GM23338 (cell line): ENCODE results near the gene CCDC92. TPM values are rescaled to one million over a fixed set of nuclear protein-coding genes. Genes with fewer than 3 reads are reported as not detected.

Experiments used
- ATAC-seq: fragments of 200-7000 bp; cut with Tn5 transposase; 3 replicates; pipeline ENCODE4 v1.9.1; 2020
- DNase-seq: peaks from one replicate; pipeline ENCODE4 v3.0.0-alpha.2; 2015; ENCODE audit warnings: low spot score
- H2AFZ ChIP-seq: fragments of 200-600 bp; sonication (generic); 2 replicates; pipeline ENCODE4 v1.8.0; 2016; ENCODE audit warnings: antibody characterized with exemption, mild to moderate bottlenecking, moderate library complexity
- H3F3A ChIP-seq: fragments of 200-600 bp; sonication (generic); replicated peaks from 2 replicates; pipeline ENCODE4 v1.8.0; 2017; ENCODE audit warnings: antibody characterized with exemption, mixed run types, low read depth
- H3K27ac ChIP-seq: fragments of 200-600 bp; sonication (generic); 2 replicates; pipeline ENCODE4 v1.6.1; 2016; ENCODE audit warnings: low read depth
- H3K27me3 ChIP-seq: fragments of 200-600 bp; sonication (generic); 2 replicates; pipeline ENCODE4 v1.8.0; 2016; ENCODE audit warnings: mild to moderate bottlenecking, mixed run types, moderate library complexity; ENCODE audit not compliant: insufficient read depth
- H3K36me3 ChIP-seq: fragments of 200-600 bp; sonication (generic); 2 replicates; pipeline ENCODE4 v1.8.0; 2016; ENCODE audit warnings: mild to moderate bottlenecking; ENCODE audit not compliant: insufficient read depth
- H3K4me1 ChIP-seq: fragments of 200-600 bp; sonication (generic); 2 replicates; pipeline ENCODE4 v1.8.0; 2016; ENCODE audit warnings: mild to moderate bottlenecking, moderate library complexity; ENCODE audit not compliant: insufficient read depth
- H3K4me2 ChIP-seq: fragments of 200-600 bp; sonication (generic); 2 replicates; pipeline ENCODE4 v1.7.1; 2017; ENCODE audit warnings: mixed run types
- H3K4me3 ChIP-seq: fragments of 200-600 bp; sonication (generic); 2 replicates; pipeline ENCODE4 v1.6.1; 2016; ENCODE audit warnings: mixed run types
- H3K79me2 ChIP-seq: fragments of 200-600 bp; sonication (generic); replicated peaks from 2 replicates; pipeline ENCODE4 v1.8.0; 2017; ENCODE audit warnings: mild to moderate bottlenecking; ENCODE audit not compliant: insufficient read depth
- H3K9me2 ChIP-seq: fragments of 200-600 bp; sonication (generic); 2 replicates; pipeline ENCODE4 v1.8.0; 2017; ENCODE audit not compliant: insufficient read depth
- H4K20me1 ChIP-seq: fragments of 200-600 bp; sonication (generic); replicated peaks from 2 replicates; pipeline ENCODE4 v1.8.0; 2017; ENCODE audit warnings: mild to moderate bottlenecking; ENCODE audit not compliant: insufficient read depth
- H3K27ac Mint-ChIP-seq: 2 replicates; pipeline ENCODE4 v1.8.0; 2020; ENCODE audit warnings: inconsistent platforms, mild to moderate bottlenecking, moderate library complexity, mixed read lengths
- H3K27me3 Mint-ChIP-seq: 3 replicates; pipeline ENCODE4 v1.8.0; 2022; ENCODE audit warnings: low read depth, mild to moderate bottlenecking, moderate library complexity, mixed read lengths, inconsistent platforms; ENCODE audit not compliant: insufficient read depth, poor library complexity
- H3K36me3 Mint-ChIP-seq: 3 replicates; pipeline ENCODE4 v1.8.0; 2021; ENCODE audit warnings: low read depth, mild to moderate bottlenecking, inconsistent platforms, moderate library complexity, mixed read lengths
- H3K4me1 Mint-ChIP-seq: 3 replicates; pipeline ENCODE4 v1.8.0; 2020; ENCODE audit warnings: mild to moderate bottlenecking, inconsistent platforms, mixed read lengths
- H3K4me3 Mint-ChIP-seq: 3 replicates; pipeline ENCODE4 v1.8.0; 2021; ENCODE audit warnings: moderate library complexity, mild to moderate bottlenecking, inconsistent platforms, mixed read lengths
- H3K9me3 Mint-ChIP-seq: 3 replicates; pipeline ENCODE4 v1.8.0; 2020; ENCODE audit warnings: moderate library complexity, mild to moderate bottlenecking, inconsistent platforms, mixed read lengths
- CTCF ChIP-seq, 2 experiments: fragments of 200-600 bp in 1 of 2; sonication (generic) in 1 of 2; conservative IDR thresholded peaks; 2 replicates each; pipeline versions ENCODE4 v1.5.1 to v1.6.1; 2016 to 2017; ENCODE audit warnings: antibody characterized with exemption in 2 of 2, low read depth in 2 of 2, mild to moderate bottlenecking in 2 of 2, moderate library complexity in 1 of 2
- ETS1 ChIP-seq: IDR thresholded peaks from 2 replicates; pipeline ENCODE4 v1.6.1; 2016; ENCODE audit warnings: antibody characterized with exemption
- EZH2 ChIP-seq: fragments of 200-600 bp; sonication (generic); IDR thresholded peaks from one replicate; pipeline ENCODE4 v1.8.0; 2017; ENCODE audit warnings: antibody characterized with exemption, mild to moderate bottlenecking, low read depth; ENCODE audit not compliant: unreplicated experiment
- EZH2phosphoT487 ChIP-seq: fragments of 200-600 bp; sonication (generic); IDR thresholded peaks from one replicate; pipeline ENCODE4 v1.8.1; 2018; ENCODE audit warnings: antibody characterized with exemption; ENCODE audit not compliant: unreplicated experiment
- JUNB ChIP-seq: IDR thresholded peaks from one replicate; pipeline ENCODE4 v1.6.1; 2016; ENCODE audit warnings: antibody characterized with exemption; ENCODE audit not compliant: unreplicated experiment
- NANOG ChIP-seq: IDR thresholded peaks from 2 replicates; pipeline ENCODE4 v1.6.1; 2016; ENCODE audit warnings: antibody characterized with exemption, borderline replicate concordance
- POLR2AphosphoS5 ChIP-seq: IDR thresholded peaks from 2 replicates; pipeline ENCODE4 v1.6.1; 2016; ENCODE audit warnings: antibody characterized with exemption, low read depth
- STAT1 ChIP-seq: IDR thresholded peaks from one replicate; pipeline ENCODE4 v1.6.1; 2016; ENCODE audit warnings: antibody characterized with exemption; ENCODE audit not compliant: unreplicated experiment
- ZNF114 ChIP-seq: fragments of 250-450 bp; sonication (Bioruptor Pico); IDR thresholded peaks from 2 replicates; pipeline ENCODE4 v1.5.0; 2020; ENCODE audit warnings: mild to moderate bottlenecking, moderate library complexity
- ZNF331 ChIP-seq: fragments of 250-450 bp; sonication (Bioruptor Pico); IDR thresholded peaks from 2 replicates; pipeline ENCODE4 v1.5.0; 2020; ENCODE audit warnings: low read depth, mild to moderate bottlenecking, moderate library complexity
- ZNF462 ChIP-seq: fragments of 250-450 bp; sonication (Bioruptor Pico); IDR thresholded peaks from 2 replicates; pipeline ENCODE4 v1.5.0; 2020; ENCODE audit warnings: mild to moderate bottlenecking, moderate library complexity
- polyA plus RNA-seq: library from polyadenylated mRNA; unstranded; fragments of >200 nt; fragmentation: Nextera tagmentation; extraction: Ambion mirVana; gene quantifications from 2 replicates; pipeline ENCODE4 v1.2.1, GENCODE V29; 2016
- total RNA-seq: library from RNA; depleted of rRNA; stranded (reverse); fragments of >200 nt; shearing (Covaris generic); gene quantifications from 2 replicates; pipeline ENCODE4 v1.2.3, GENCODE V29; 2014
- TF ChIP-seq, protein P1 (sequence below): IDR thresholded peaks from one replicate; pipeline ENCODE4 v1.6.1; 2018; ENCODE audit warnings: antibody characterized with exemption; ENCODE audit not compliant: unreplicated experiment

CCDC92 gene
- total and polyA plus RNA-seq, 2 experiments from 2014 or later, result 0.08 to 0.31 TPM

DNA sequence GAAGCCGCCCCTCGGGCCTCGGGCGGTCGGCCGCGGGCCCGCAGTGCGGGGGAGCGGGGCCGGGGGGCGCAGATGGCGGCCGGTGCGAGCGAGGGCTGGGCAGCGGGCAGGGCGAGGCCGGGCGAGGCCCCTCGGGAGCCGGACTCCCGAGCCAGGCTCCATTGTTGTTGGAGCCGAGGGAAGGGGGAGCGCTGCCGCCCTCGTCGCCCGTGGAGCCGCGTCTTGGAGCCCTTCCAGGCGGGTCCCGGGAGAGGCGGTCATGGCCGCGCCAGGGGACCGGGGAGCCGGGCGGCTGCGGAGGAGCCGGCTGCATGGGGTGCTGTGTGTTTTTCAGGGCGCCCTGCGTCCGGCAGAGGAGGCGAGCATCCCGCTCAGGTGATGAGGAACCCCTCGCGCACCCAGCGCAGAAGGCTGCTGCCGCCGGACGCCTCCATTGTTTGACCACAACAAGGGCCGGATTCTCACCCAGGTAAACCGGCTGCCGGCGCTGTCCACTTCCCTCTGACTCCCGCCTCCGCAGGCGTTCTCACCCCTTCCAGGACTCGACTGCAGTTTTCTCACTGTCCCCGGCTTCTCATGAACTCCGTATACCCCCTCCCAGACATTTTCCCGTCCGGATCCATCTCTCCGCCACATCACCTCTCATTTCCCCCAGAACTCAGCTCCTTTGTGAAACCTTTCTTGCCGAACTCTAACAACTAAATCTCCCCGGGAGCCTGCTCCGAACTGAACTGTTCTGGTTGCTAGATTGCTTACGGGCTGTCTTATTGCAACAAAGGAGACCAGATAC, 1.1 kb upstream of the CCDC92 start:
- DNase-seq (peak; percentile 70), ATAC-seq (peak; percentile 26)
- H3K36me3 ChIP-seq, result no peaks in the 10 kb centered on the region
- no peak overlapping the region for H3K27ac ChIP-seq
- no peaks in the 10 kb centered on the region for H3K9me3 Mint-ChIP-seq
- peaks cover 16% of the 10 kb centered on the region for H3F3A ChIP-seq
- peaks cover 14% of the 10 kb centered on the region for H3K4me1 ChIP-seq
- TF ChIP-seq NANOG (no peak), ETS1 (no peak), EZH2phosphoT487 (no peak), ZNF114 (CRISPR knock-in tag) (no peak), JUNB (no peak), STAT1 (no peak), CTCF (conservative IDR thresholded peaks at IDR 0.05; ENCODE audit: low read depth in 2 of 2) (no peak), ZNF462 (CRISPR knock-in tag) (no peak), ZNF331 (CRISPR knock-in tag) (no peak), POLR2AphosphoS5 (no peak), EZH2 (peak; percentile 73)
- TF ChIP-seq, protein P1, sequence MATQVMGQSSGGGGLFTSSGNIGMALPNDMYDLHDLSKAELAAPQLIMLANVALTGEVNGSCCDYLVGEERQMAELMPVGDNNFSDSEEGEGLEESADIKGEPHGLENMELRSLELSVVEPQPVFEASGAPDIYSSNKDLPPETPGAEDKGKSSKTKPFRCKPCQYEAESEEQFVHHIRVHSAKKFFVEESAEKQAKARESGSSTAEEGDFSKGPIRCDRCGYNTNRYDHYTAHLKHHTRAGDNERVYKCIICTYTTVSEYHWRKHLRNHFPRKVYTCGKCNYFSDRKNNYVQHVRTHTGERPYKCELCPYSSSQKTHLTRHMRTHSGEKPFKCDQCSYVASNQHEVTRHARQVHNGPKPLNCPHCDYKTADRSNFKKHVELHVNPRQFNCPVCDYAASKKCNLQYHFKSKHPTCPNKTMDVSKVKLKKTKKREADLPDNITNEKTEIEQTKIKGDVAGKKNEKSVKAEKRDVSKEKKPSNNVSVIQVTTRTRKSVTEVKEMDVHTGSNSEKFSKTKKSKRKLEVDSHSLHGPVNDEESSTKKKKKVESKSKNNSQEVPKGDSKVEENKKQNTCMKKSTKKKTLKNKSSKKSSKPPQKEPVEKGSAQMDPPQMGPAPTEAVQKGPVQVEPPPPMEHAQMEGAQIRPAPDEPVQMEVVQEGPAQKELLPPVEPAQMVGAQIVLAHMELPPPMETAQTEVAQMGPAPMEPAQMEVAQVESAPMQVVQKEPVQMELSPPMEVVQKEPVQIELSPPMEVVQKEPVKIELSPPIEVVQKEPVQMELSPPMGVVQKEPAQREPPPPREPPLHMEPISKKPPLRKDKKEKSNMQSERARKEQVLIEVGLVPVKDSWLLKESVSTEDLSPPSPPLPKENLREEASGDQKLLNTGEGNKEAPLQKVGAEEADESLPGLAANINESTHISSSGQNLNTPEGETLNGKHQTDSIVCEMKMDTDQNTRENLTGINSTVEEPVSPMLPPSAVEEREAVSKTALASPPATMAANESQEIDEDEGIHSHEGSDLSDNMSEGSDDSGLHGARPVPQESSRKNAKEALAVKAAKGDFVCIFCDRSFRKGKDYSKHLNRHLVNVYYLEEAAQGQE, result peak; percentile 44
- peak overlapping the region; percentile 59 for H3K4me3 ChIP-seq
- peaks cover 15% of the 10 kb centered on the region for H3K4me1 Mint-ChIP-seq
- H4K20me1 ChIP-seq, result peaks cover 51% of the 10 kb centered on the region
- peak overlapping the region; percentile 89 for H3K4me3 Mint-ChIP-seq
- H3K27ac Mint-ChIP-seq, result no peak overlapping the region
- H3K27me3 Mint-ChIP-seq, result peaks cover 47% of the 10 kb centered on the region
- peak overlapping the region; percentile 85 for H3K4me2 ChIP-seq
- H3K27me3 ChIP-seq, result peaks cover 67% of the 10 kb centered on the region
- peaks cover 30% of the 10 kb centered on the region for H3K36me3 Mint-ChIP-seq
- H3K79me2 ChIP-seq, result no peaks in the 10 kb centered on the region
- no peaks in the 10 kb centered on the region for H3K9me2 ChIP-seq
- H2AFZ ChIP-seq, result peak overlapping the region; percentile 11; the same call in 1 of the 2 replicates
